HEK293 (cell line): ENCODE results near the gene ANKZF1.

Source experiments
- GFI1B ChIP-seq: fragments of 450-650 bp; formaldehyde crosslinking; IDR thresholded peaks from 2 replicates; pipeline ENCODE4 v1.5.1; 2016; ENCODE audit warnings: missing biosample characterization, missing genetic modification characterization
- GLIS1 ChIP-seq: fragments of 450-650 bp; formaldehyde crosslinking; IDR thresholded peaks from 2 replicates; pipeline ENCODE4 v1.5.1; 2016; ENCODE audit warnings: missing biosample characterization, missing genetic modification characterization
- HOXC10 ChIP-seq: sonication (generic); formaldehyde crosslinking; IDR thresholded peaks from 2 replicates; pipeline ENCODE4 v1.8.1; 2023; ENCODE audit warnings: mild to moderate bottlenecking, missing genetic modification reagents
- IKZF3 ChIP-seq: fragments of 450-650 bp; IDR thresholded peaks from 2 replicates; pipeline ENCODE4 v1.5.0; 2018; ENCODE audit warnings: missing biosample characterization, mild to moderate bottlenecking, missing genetic modification characterization, moderate library complexity
- SETDB1 ChIP-seq: IDR thresholded peaks from one replicate; pipeline ENCODE4 v1.6.1; 2017; ENCODE audit warnings: mild to moderate bottlenecking, low read length, moderate library complexity, mixed read lengths; ENCODE audit not compliant: insufficient read length
- TCF7L2 ChIP-seq: IDR thresholded peaks from 2 replicates; pipeline ENCODE4 v1.6.1; 2011; ENCODE audit warnings: low read depth, mild to moderate bottlenecking, inconsistent platforms, low read length, moderate library complexity, borderline replicate concordance
- YY2 ChIP-seq: fragments of 450-650 bp; formaldehyde crosslinking; IDR thresholded peaks from 2 replicates; pipeline ENCODE4 v1.5.1; 2016; ENCODE audit warnings: missing biosample characterization, missing genetic modification characterization
- ZBTB1 ChIP-seq: fragments of 450-650 bp; formaldehyde crosslinking; IDR thresholded peaks from 2 replicates; pipeline ENCODE4 v1.5.1; 2016; ENCODE audit warnings: missing biosample characterization, missing genetic modification characterization
- ZEB2 ChIP-seq: fragments of 450-650 bp; formaldehyde crosslinking; IDR thresholded peaks from 2 replicates; pipeline ENCODE4 v1.5.1; 2016; ENCODE audit warnings: missing biosample characterization, missing genetic modification characterization
- ZFP3 ChIP-seq: fragments of 450-650 bp; formaldehyde crosslinking; IDR thresholded peaks from 2 replicates; pipeline ENCODE4 v1.5.1; 2016; ENCODE audit warnings: low read depth, missing biosample characterization, missing genetic modification characterization
- ZFP37 ChIP-seq: fragments of 450-650 bp; formaldehyde crosslinking; IDR thresholded peaks from 2 replicates; pipeline ENCODE4 v1.5.1; 2016; ENCODE audit warnings: missing biosample characterization, missing genetic modification characterization
- ZNF10 ChIP-seq: fragments of 450-650 bp; formaldehyde crosslinking; IDR thresholded peaks from 2 replicates; pipeline ENCODE4 v1.5.1; 2017; ENCODE audit warnings: missing biosample characterization, missing genetic modification characterization
- ZNF140 ChIP-seq: fragments of 450-650 bp; formaldehyde crosslinking; IDR thresholded peaks from 2 replicates; pipeline ENCODE4 v1.5.1; 2016; ENCODE audit warnings: missing biosample characterization, missing genetic modification characterization
- ZNF19 ChIP-seq: fragments of 450-650 bp; formaldehyde crosslinking; IDR thresholded peaks from 2 replicates; pipeline ENCODE4; 2016; ENCODE audit warnings: missing biosample characterization, missing genetic modification characterization, low read depth
- ZNF2 ChIP-seq: fragments of 450-650 bp; formaldehyde crosslinking; IDR thresholded peaks from 2 replicates; pipeline ENCODE4 v1.5.1; 2016; ENCODE audit warnings: missing biosample characterization, missing genetic modification characterization
- ZNF23 ChIP-seq: fragments of 450-650 bp; formaldehyde crosslinking; IDR thresholded peaks from 2 replicates; pipeline ENCODE4 v1.5.1; 2016; ENCODE audit warnings: missing biosample characterization, missing genetic modification characterization, borderline replicate concordance
- ZNF24 ChIP-seq: fragments of 450-650 bp; formaldehyde crosslinking; IDR thresholded peaks from 2 replicates; pipeline ENCODE4 v1.5.1; 2016; ENCODE audit warnings: missing biosample characterization, missing genetic modification characterization
- ZNF26 ChIP-seq: fragments of 450-650 bp; formaldehyde crosslinking; IDR thresholded peaks from 2 replicates; pipeline ENCODE4 v1.5.1; 2016; ENCODE audit warnings: missing biosample characterization, missing genetic modification characterization
- ZNF311 ChIP-seq: fragments of 450-650 bp; formaldehyde crosslinking; IDR thresholded peaks from 2 replicates; pipeline ENCODE4 v1.5.1; 2017; ENCODE audit warnings: missing biosample characterization, missing genetic modification characterization, borderline replicate concordance
- ZNF354C ChIP-seq: fragments of 450-650 bp; formaldehyde crosslinking; IDR thresholded peaks from 2 replicates; pipeline ENCODE4 v1.5.1; 2016; ENCODE audit warnings: missing biosample characterization, missing genetic modification characterization, low read depth, borderline replicate concordance
- ZNF366 ChIP-seq: fragments of 450-650 bp; formaldehyde crosslinking; conservative IDR thresholded peaks from 2 replicates; pipeline ENCODE4 v1.5.1; 2016; ENCODE audit warnings: missing biosample characterization, missing genetic modification characterization
- ZNF426 ChIP-seq: fragments of 450-650 bp; formaldehyde crosslinking; IDR thresholded peaks from 2 replicates; pipeline ENCODE4 v1.5.1; 2017; ENCODE audit warnings: missing biosample characterization, missing genetic modification characterization, mild to moderate bottlenecking, inconsistent platforms, moderate library complexity
- ZNF433 ChIP-seq: fragments of 450-650 bp; formaldehyde crosslinking; IDR thresholded peaks from 2 replicates; pipeline ENCODE4 v1.5.1; 2016; ENCODE audit warnings: missing biosample characterization, missing genetic modification characterization, low read depth
- ZNF48 ChIP-seq: fragments of 450-650 bp; formaldehyde crosslinking; IDR thresholded peaks from 2 replicates; pipeline ENCODE4 v1.5.1; 2016; ENCODE audit warnings: missing biosample characterization, missing genetic modification characterization
- ZNF501 ChIP-seq: fragments of 450-650 bp; formaldehyde crosslinking; IDR thresholded peaks from 2 replicates; pipeline ENCODE4 v1.5.1; 2016; ENCODE audit warnings: missing biosample characterization, missing genetic modification characterization
- ZNF510 ChIP-seq: fragments of 450-650 bp; formaldehyde crosslinking; IDR thresholded peaks from 2 replicates; pipeline ENCODE4 v1.5.1; 2018; ENCODE audit warnings: mild to moderate bottlenecking, missing genetic modification characterization, missing biosample characterization; ENCODE audit not compliant: insufficient replicate concordance
- ZNF513 ChIP-seq: fragments of 450-650 bp; IDR thresholded peaks from 2 replicates; pipeline ENCODE4 v1.5.1; 2018; ENCODE audit warnings: missing biosample characterization, missing genetic modification characterization
- ZNF521 ChIP-seq: fragments of 450-650 bp; formaldehyde crosslinking; IDR thresholded peaks from 2 replicates; pipeline ENCODE4 v1.5.1; 2017; ENCODE audit warnings: missing biosample characterization, mild to moderate bottlenecking, missing genetic modification characterization
- ZNF558 ChIP-seq: fragments of 450-650 bp; formaldehyde crosslinking; IDR thresholded peaks from 2 replicates; pipeline ENCODE4 v1.5.1; 2016; ENCODE audit warnings: missing biosample characterization, missing genetic modification characterization
- ZNF585B ChIP-seq: fragments of 450-650 bp; formaldehyde crosslinking; IDR thresholded peaks from 2 replicates; pipeline ENCODE4 v1.5.1; 2016; ENCODE audit warnings: missing biosample characterization, missing genetic modification characterization
- ZNF596 ChIP-seq: fragments of 450-650 bp; IDR thresholded peaks from 2 replicates; pipeline ENCODE4 v1.5.0; 2018; ENCODE audit warnings: missing biosample characterization, mild to moderate bottlenecking, missing genetic modification characterization, moderate library complexity
- ZNF623 ChIP-seq: fragments of 450-650 bp; formaldehyde crosslinking; IDR thresholded peaks from 2 replicates; pipeline ENCODE4 v1.5.1; 2016; ENCODE audit warnings: missing biosample characterization, missing genetic modification characterization
- ZNF654 ChIP-seq: fragments of 450-650 bp; formaldehyde crosslinking; IDR thresholded peaks from 2 replicates; pipeline ENCODE4 v1.5.1; 2016; ENCODE audit warnings: low read depth, missing biosample characterization, missing genetic modification characterization
- ZNF692 ChIP-seq: fragments of 450-650 bp; formaldehyde crosslinking; IDR thresholded peaks from 2 replicates; pipeline ENCODE4 v1.5.1; 2016; ENCODE audit warnings: missing biosample characterization, missing genetic modification characterization
- ZNF830 ChIP-seq: fragments of 450-650 bp; IDR thresholded peaks from 2 replicates; pipeline ENCODE4 v1.5.0; 2018; ENCODE audit warnings: missing biosample characterization, missing genetic modification characterization, low read depth, mild to moderate bottlenecking, moderate library complexity
- ZSCAN18 ChIP-seq: fragments of 450-650 bp; formaldehyde crosslinking; IDR thresholded peaks from 2 replicates; pipeline ENCODE4 v1.5.1; 2016; ENCODE audit warnings: missing biosample characterization, missing genetic modification characterization

ANKZF1 gene

GRCh38 chr2:219277703-219278654 lies 48.4 kb downstream of the ANKZF1 start (continued):
- TF ChIP-seq ZSCAN18 (tag by site-specific recombination) (no peak), ZNF354C (no peak), GFI1B (tag by site-specific recombination) (no peak), HOXC10 (CRISPR knock-in tag) (no peak), ZNF433 (tag by site-specific recombination) (no peak), ZBTB1 (tag by site-specific recombination) (no peak), ZNF311 (no peak), ZNF501 (0 out of 2 replicates have a peak, but pooled peaks have one; percentile 19), ZFP3 (tag by site-specific recombination) (no peak), ZNF19 (no peak), ZNF596 (tag by site-specific recombination) (no peak), ZNF585B (no peak), ZNF24 (no peak), ZNF10 (tag by site-specific recombination) (no peak), ZNF23 (no peak), ZNF48 (tag by site-specific recombination) (no peak), ZNF366 (tag by site-specific recombination) (0 out of 2 replicates have a peak, but pooled peaks have one; percentile 17), ZNF654 (peak; percentile 58), TCF7L2 (no peak), ZNF692 (tag by site-specific recombination) (no peak), ZEB2 (peak; percentile 41; the same call in 1 of the 2 replicates), ZNF830 (no peak), ZNF521 (tag by site-specific recombination) (no peak), ZNF510 (tag by site-specific recombination) (no peak), ZNF26 (tag by site-specific recombination) (no peak), ZNF426 (tag by site-specific recombination) (no peak), ZNF2 (peak; percentile 91), YY2 (tag by site-specific recombination) (no peak), SETDB1 (no peak), ZNF623 (tag by site-specific recombination) (no peak), ZNF558 (no peak), ZNF140 (tag by site-specific recombination) (no peak), GLIS1 (tag by site-specific recombination) (no peak), ZNF513 (tag by site-specific recombination) (no peak), IKZF3 (peak; percentile 70; the same call in 1 of the 2 replicates), ZFP37 (tag by site-specific recombination) (no peak)
